GM21723 (cell line): ENCODE data around the gene ARID3A.
"Not testable (repeated sequence)": the region's sequence is repeated elsewhere in the genome, so short reads cannot be mapped to it uniquely, and the experiment has no call there.

Experiments
- ATAC-seq: cut with Tn5 transposase; IDR thresholded peaks from one replicate; pipeline ENCODE4 v1.9.1; 2021; ENCODE audit warnings: mild to moderate bottlenecking, moderate library complexity; ENCODE audit not compliant: unreplicated experiment

The ARID3A gene

DNA sequence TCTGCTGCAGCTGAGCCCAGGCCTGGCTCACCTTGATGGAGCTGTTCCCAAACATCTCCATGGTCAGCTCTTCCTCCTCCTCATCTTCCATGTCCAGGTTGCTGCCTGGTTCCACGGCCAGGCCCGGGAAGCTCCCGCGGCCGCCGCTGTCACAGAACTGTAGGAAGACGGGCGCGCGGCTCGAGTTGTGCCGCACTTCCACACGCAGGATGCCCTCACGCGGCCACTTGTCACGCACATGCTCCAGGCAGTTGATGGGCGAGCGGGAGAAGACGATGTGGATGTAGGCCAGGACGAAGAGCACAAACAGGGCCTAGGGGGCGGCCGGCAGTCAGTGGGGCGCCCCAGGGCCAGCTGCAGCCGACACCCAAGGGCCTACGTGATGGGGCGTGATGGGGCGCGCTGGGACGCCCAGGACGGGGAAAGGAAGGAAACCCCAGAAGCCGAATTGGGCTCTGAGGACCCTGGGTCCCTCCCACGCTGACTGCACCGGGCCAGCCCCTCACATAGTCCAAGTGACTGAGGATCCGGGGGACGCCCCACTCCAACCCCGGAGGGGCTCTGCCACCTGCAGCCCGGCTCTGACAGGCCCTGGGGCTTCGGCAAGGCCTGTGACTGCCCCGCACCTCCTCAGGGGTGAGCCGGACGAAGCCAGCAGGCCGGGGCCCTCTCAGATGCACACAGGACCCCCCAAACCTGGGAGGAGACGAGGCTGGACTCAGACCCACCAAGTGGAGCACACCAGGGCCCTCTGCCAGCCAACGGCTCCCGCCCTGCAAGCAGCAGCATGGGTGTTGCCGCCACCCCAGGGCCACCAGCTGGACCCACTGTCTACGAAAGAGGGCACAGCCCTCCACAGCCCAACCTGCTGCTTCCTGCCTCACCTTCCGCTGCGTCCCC is 88.6 kb downstream of the ARID3A start:
- no peak for ATAC-seq

DNA sequence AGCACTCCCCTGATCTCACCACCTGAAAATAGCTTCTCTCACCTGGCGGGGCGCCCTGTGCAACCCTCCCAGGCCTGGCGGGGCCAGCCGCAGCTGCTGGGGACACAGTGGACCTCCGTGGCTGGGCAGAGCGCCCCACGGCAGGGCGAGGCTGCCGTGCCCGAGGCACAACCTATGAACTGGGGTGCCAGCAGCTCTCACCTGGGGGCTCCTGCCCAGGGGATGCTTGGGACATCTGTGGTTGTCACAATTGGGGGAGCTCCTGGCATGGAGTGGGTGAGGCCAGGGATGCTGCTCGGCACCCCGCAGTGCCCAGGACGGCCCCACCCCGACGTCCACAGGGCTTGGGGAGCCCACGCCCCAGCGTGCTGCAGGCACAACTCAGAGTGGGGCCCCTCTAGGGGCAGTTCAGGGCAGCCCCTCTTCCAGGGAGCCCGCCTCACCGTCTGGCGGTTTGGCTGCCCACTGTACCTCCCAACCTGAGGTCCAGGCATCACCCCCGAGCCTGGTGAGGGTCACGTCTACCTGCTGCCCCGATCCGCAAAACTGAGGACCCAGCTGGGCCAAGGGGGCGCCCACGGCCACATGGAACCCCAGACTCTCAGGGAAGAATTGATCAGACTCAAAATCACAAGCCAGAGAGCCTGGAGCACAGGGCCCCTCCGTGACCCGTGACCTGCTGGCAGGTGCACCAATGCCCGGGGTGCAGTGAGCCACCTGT is 89.4 kb downstream of the ARID3A start:
- ATAC-seq = no peak

DNA sequence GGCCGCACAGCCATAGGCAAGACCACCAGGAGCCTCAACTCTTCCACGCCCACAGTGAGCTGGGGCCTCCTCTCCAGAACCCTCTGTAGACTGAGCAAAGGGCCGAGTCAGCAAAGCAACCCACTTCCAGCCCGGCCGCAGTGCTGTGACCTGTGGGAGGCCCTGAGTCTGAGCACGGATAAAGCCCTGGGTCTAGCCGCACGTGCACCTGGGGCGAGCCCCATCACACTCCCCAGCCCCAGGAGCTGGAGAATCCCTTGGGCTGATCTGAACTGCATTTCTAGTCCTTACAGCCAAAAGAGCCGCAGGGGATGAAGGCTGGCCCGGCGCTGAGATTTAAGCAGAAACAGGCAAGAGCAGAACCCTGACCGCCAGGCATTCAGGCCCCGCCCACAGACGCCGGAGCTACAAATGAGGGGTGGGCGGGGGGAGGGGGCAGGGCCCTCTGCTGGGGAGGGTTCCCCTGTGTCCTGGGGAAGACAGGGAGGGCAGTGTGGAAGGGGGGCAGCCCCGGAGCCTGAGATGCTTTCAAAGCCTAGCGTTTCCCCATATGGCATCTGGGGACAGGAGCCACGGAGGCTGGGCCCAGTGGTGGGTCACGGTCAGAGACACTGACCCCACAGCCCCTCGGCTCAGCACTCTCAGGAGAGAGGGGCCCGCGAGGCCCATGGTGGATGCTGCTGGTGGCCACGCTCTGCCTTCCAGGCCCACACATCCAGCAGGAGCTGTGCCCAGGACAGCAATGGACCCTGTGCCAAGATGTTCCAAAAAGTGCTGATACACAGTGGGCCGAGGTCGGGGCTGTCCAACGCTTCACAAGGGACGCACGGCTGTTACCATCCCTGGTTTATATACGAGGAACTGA is 90.2 kb downstream of the ARID3A start:
- no peak for ATAC-seq

DNA sequence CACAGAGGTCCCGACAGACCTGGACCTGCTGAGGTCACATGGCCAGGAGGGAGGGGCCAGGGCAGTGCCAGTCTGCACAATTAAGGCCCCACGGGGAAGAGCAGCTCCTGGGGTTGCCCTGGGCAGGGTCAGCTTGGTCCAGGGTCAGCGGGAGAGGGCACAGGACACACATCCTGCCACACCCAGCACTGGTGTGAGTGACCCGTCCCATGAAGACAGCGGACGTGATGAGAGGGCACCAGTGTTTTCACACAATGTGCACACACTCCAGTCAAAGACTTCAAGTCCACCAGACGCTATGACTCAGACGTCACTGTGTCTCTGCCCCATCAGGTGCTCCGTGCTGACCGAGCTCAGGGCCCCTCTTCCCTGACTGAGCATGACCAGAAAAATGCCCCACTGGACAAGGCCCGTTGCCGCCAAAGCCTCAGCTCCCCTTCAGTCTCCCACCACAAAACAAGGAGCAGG is 90.8 kb downstream of the ARID3A start:
- no peak for ATAC-seq

DNA sequence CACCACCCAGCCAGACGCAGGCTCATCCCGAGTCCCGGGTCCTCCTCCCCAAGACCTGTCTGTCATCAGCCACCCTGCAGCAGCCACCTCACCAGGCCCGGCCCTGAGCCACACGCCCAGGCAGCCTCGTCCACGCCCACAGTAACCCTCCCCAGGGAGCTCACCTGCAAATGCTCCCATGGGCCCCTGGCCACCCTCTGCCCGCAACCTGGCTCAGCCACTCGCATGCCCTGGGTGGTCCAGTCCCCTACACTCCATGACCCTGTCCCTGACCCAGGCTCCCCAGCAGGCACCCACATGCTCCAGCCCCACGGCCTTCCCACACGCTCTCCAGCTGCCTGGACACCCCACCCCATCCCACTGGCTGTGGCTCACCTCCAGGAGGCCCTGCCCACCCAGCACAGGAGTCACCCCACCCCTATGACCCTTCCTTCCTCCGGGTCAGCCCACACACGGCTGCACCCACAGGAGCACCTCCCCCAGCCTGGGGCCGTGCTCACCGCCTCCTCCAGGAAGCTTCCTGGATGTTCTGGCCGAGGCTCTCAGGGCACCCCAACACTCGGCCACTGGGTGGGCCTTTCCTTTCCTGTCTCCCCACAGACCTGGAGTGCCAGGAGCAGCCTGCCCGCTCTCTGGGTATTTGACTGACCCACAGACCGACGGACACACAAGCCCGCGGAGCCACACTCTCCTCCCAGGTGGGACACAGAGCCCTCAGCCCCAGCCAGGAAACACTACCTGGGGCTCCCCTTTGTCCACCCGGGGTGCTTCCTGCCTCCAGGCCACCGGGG is 91.5 kb downstream of the ARID3A start:
- no peak for ATAC-seq

DNA sequence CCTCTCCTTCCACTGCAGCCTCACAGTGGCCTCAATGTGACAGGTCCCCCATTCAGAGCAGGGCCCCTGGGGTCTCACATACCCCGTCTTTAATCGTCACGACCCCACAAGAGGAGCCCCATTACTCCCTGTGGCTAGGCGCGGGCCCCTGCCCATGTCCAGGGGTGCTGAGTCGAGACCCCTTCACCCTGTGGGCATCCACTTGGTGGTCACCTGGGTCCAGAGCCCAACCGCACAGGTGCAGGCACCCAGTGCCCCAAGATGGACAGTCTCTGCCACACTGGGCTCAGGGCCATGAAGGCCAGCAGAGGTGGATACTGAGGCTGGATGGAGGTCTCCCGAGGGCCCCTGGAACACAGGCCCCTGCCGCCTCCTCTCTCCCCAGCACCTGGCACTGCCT is 92.1 kb downstream of the ARID3A start:
- no peak for ATAC-seq

DNA sequence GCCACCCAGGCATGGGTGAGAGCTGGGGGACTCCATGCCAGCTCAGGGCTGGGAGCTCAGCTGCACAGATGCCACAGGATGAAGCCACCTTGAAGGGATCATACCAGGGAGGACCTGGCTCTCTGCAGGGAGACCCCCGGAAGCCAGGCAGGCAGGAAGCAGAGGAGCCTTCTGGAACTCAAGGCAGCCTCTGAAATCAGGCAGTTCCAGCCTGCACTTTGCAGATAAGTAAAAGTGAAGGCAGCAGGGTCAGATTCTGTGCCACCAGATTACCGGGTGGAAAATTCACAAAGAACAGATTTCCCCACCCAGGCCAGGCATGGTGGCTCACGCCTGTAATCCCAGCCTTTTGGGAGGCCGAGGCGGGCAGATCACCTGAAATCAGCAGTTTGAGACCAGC is 92.6 kb downstream of the ARID3A start:
- no peak for ATAC-seq

DNA sequence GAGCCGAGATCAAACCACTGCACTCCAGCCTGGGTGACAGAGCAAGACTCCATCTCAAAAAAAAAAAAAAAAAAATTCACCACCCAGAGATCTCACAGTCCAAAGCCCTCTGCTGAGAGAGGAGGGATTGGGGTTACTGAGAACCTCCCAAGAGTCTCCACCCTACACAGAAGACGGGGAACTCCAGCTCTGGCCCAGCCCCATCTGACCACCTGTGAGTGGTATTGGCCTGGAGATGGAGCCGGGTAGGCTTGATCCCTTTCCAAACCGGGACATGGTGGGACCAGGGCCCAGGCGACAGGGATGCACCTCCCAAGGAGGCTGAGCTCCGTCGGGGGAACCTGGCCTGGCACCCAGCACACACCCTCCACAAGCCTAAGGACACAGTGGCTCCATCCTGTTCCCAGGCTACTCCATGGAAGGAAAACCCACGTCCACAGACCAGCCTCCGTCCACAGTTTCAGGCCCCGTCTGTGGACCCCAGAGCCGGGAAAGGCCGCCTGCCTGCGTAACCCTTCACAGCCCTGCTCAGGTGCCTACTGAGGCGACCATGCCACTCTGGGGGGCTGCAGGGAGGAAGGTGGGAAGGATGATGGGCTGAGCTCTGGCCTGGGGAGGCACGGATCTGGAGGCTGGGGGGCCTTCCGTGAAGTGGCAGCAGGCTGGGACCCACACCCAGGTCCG is 93.2 kb downstream of the ARID3A start:
- no peak for ATAC-seq

DNA sequence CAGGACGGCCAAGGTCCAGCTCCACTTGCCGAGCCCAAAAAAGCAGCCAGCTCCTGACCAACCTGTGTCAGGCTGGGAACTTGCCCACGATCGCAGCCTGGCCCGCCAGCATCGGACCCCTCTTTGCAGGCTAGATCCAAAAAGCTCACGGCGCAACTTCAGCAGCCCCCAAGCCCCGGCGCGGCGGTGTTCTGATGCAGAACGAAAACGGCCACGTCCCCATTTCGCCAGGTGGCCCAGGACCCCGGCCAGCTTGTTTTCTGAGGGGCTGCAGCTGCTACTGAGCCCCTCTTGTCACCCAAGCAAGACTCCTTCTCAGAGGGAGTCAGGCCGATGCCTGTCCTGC is 93.8 kb downstream of the ARID3A start:
- ATAC-seq = no peak

DNA sequence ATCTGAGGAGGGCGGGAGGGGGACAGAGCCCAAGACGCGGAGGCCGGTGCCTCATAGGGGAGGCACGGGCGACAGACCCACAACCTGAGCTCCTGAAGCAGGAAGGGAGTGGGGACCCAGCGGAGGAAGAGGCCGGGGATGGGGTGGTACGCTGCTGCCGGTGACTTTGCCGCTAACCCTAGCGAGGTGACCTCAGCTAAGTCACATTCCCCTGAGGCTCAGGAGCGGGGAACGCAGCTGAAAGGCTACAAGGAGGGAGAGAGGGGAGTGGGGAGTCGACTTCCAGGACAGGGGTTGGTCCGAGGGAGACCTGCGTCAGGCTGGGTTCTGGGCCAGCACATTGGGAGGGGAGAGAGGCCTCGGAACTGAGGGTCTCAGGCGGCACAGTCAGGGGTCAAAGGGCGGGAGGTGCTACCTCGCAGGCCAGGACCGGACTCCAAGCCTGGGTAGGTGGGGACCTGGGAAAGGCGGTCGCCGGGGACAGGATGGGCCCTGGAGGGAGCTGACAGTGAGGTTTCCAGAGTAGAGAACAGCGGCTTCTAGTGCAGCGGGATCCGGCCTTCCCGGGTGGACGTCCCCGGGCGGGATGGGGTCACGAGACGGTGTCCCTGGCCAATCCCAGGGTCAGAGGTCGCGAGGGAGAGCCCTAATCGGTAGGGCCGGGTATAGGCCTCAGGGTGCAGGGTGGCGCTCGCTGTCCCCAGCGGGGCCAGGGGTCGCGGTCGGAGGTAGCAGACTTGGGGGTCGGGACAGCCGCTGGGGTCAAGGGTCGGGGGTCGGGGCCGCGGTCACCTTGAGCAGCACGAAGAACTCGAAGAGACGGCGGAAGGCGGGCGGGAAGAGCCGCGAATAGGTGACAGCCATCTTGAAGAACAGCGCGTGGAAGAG is 94.4 kb downstream of the ARID3A start:
- peak; percentile 5 for ATAC-seq

DNA sequence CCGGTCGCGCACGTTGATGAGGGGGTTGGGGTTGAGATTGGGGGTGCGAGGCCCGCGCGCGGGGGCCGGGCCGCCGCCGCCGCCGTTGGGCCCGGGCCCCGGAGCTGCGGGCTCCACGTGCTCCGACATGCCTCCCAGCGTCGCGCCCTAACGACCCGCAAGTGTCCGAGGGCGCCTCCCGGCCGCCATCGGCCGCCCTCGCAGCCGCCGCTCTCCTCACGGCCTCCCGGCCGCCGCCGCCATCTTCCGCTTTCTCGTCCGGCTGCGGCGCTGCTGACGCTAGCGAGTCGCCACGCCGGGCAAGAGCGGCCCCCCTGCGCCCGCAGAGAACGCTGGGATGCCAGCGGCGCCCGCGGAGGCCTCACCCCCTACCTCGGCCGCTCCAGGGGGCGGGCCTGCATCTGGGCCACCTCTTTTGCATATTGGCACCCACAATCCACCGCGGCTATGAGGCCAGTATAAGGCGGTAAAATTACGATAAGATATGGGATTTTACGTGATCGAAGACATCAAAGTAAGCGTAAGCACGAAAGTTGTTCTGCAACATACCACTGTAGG is 95.1 kb downstream of the ARID3A start, which contains the start of gene TMEM259:
Gene TMEM259, minus strand, starts transcription at position 256 of the 558 bp plus-strand sequence. Its CDS starts 127 bp downstream, at position 129.
- peak; percentile 73 for ATAC-seq

DNA sequence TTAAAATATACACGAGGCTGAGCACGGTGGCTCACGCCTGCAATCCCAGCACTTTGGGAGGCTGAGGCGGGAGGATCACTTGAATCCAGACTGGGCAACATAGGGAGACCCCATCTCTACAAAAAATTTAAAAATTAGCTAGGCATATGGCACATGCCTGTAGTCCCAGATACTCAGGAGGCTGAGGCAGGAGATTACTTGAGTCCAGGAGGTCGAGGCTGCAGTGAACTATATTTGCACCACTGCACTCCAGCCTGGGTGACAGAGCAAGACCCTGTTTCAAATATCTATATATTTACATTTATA is 98.0 kb downstream of the ARID3A start:
- ATAC-seq = not testable (repeated sequence)

DNA sequence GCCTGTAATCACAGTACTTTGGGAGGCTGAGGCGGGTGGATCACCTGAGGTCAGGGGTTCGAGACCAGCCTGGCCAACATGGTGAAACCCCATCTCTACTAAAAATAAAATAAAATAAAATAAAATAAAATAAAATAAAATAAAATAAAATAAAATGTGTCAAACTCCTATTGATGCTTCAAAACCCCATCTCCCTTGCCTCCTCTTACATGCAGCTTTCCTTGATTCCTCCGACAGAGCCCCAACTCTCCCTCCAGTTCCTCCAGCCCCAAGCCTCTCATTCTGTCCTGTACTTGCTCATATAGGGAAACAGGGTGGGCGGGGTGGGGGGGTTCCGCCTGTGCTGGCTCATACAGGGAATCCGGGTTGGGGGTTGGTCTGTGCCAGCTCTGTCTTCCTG is 99.2 kb downstream of the ARID3A start:
- ATAC-seq = not testable (repeated sequence)
